EL (cell line): ENCODE measurements around the gene SLC39A1.
A peak's percentile ranks its signal among the peaks of the same experiment; 100 is the strongest.
"Not testable (repeated sequence)": the region's sequence is repeated elsewhere in the genome, so short reads cannot be mapped to it uniquely, and the experiment has no call there.

ENCODE experiments used
- DNase-seq: peaks from one replicate; pipeline ENCODE4 v3.0.0-alpha.2; 2016

Gene SLC39A1

GRCh38 chr1:153963030-153963849, at the start of gene SLC39A1:
Gene SLC39A1 (minus strand): TSS chr1:153963537. CDS start chr1:153962715, 822 bp downstream.
- peak; percentile 97 for DNase-seq

GRCh38 chr1:154012543-154012942, 49.2 kb upstream of the SLC39A1 start:
- not testable (repeated sequence) for DNase-seq

GRCh38 chr1:154012129-154012528, 48.8 kb upstream of the SLC39A1 start:
- DNase-seq, result no peak

- peak; percentile 58 for DNase-seq
Observed at GRCh38 chr1:154006136-154006535, 42.8 kb upstream of the SLC39A1 start.

- no peak for DNase-seq
Observed at GRCh38 chr1:154000420-154000819, 37.1 kb upstream of the SLC39A1 start.

- not testable (repeated sequence) for DNase-seq
Observed at GRCh38 chr1:153996882-153997281, 33.5 kb upstream of the SLC39A1 start.

GRCh38 chr1:153995640-153996039, 32.3 kb upstream of the SLC39A1 start:
- DNase-seq, result no peak

GRCh38 chr1:153995202-153995601, 31.9 kb upstream of the SLC39A1 start:
- DNase-seq, result no peak

GRCh38 chr1:153991806-153992205, 28.5 kb upstream of the SLC39A1 start:
- DNase-seq, result no peak

- no peak for DNase-seq
Observed at GRCh38 chr1:153991151-153991630, 27.9 kb upstream of the SLC39A1 start.

GRCh38 chr1:153990468-153991150, 27.3 kb upstream of the SLC39A1 start, which contains the start of gene RPS27:
Gene RPS27 (plus strand): TSS chr1:153990762. CDS start chr1:153990797, 35 bp downstream.
- DNase-seq, result peak; percentile 97

GRCh38 chr1:153987621-153988020, 24.3 kb upstream of the SLC39A1 start:
- DNase-seq, result no peak

GRCh38 chr1:153985941-153986761, 22.8 kb upstream of the SLC39A1 start, which contains the start of gene RAB13:
Gene RAB13 (minus strand): TSS chr1:153986339. CDS start chr1:153986236, 103 bp downstream.
- peak; percentile 92 for DNase-seq

GRCh38 chr1:153985341-153985912, 22.1 kb upstream of the SLC39A1 start:
- DNase-seq, result peak; percentile 83

GRCh38 chr1:153984123-153984894, 21.0 kb upstream of the SLC39A1 start:
- DNase-seq, result no peak

- DNase-seq, result not testable (repeated sequence)
Observed at GRCh38 chr1:153981735-153982134, 18.4 kb upstream of the SLC39A1 start.

GRCh38 chr1:153979091-153979490, 15.8 kb upstream of the SLC39A1 start:
- DNase-seq, result not testable (repeated sequence)

GRCh38 chr1:153978274-153978909, 15.1 kb upstream of the SLC39A1 start:
- DNase-seq, result no peak

GRCh38 chr1:153977250-153978240, 14.2 kb upstream of the SLC39A1 start, which contains the start of gene JTB:
Gene JTB (minus strand): TSS chr1:153977674. CDS start chr1:153977252, 422 bp downstream.
- peak; percentile 82 for DNase-seq

- DNase-seq, result no peak
Observed at GRCh38 chr1:153976819-153977249, 13.5 kb upstream of the SLC39A1 start.
